Peyer's patch (tissue), 4 donors: ENCODE measurements around the gene ANP32D. TPM values are rescaled to one million over a fixed set of nuclear protein-coding genes. Genes with fewer than 3 reads are reported as not detected.
"Not testable (repeated sequence)": the region's sequence is repeated elsewhere in the genome, so short reads cannot be mapped to it uniquely, and the experiment has no call there.

Experiments
- DNase-seq, 3 donors: peaks; one replicate each; pipeline ENCODE4 v3.0.0-alpha.2; 2017 to 2019
- H3K27ac ChIP-seq, 4 donors: fragments of 200-600 bp; sonication (generic); one replicate each; pipeline ENCODE4 v1.5.1; 2016 to 2019
- H3K27me3 ChIP-seq, 2 donors: fragments of 200-600 bp; sonication (generic); one replicate each; pipeline ENCODE4 v1.5.1; 2019
- H3K36me3 ChIP-seq, 3 donors: fragments of 200-600 bp; sonication (generic); one replicate each; pipeline ENCODE4 v1.5.1; 2016 to 2019
- H3K4me1 ChIP-seq, 4 donors: fragments of 200-600 bp; sonication (generic); one replicate each; pipeline ENCODE4 v1.5.1; 2016 to 2019
- H3K4me3 ChIP-seq, 4 donors: fragments of 200-600 bp; sonication (generic); 1 replicate in 3 of 4; 2 replicates in 1 of 4; pipeline ENCODE4 v1.5.1; 2016 to 2019; ENCODE audit warnings: mild to moderate bottlenecking in 1 of 4
- H3K9me3 ChIP-seq, 4 donors: fragments of 200-600 bp; sonication (generic); one replicate each; pipeline ENCODE4 v1.5.1; 2016 to 2019; ENCODE audit warnings: mild to moderate bottlenecking in 1 of 4
- CTCF ChIP-seq, 6 experiments: fragments of 450-650 bp in 4 of 6; fragments of 200-600 bp in 2 of 6; sonication (generic) in 1 of 6; IDR thresholded peaks; one replicate each; pipeline ENCODE4 v1.5.1; 2017 to 2019; ENCODE audit warnings: antibody characterized with exemption in 6 of 6, mild to moderate bottlenecking in 3 of 6, moderate library complexity in 1 of 6
- POLR2A ChIP-seq, 2 donors: fragments of 450-650 bp; IDR thresholded peaks; one replicate each; pipeline ENCODE4 v1.5.1; 2017; ENCODE audit warnings: antibody characterized with exemption in 2 of 2, mild to moderate bottlenecking in 2 of 2, moderate library complexity in 2 of 2
- total RNA-seq, 4 donors: library from RNA; depleted of rRNA; stranded (reverse); fragments of >200 nt; gene quantifications; one replicate each; pipeline ENCODE4 v1.1.0, GENCODE V29; 2016

The ANP32D gene
- total RNA-seq, 4 donors from 2014 or later: not detected

GRCh38 chr12:48508987-48509386, 36.6 kb downstream of the ANP32D start:
- DNase-seq: no peak
- H3K4me1 ChIP-seq: no peaks in the 10 kb centered on the region
- no peaks in the 10 kb centered on the region for H3K9me3 ChIP-seq
- no peak overlapping the region for H3K4me3 ChIP-seq
- TF ChIP-seq CTCF (IDR thresholded peaks at IDR 0.05): no peak
- no peak for TF ChIP-seq POLR2A (IDR thresholded peaks at IDR 0.05)
- H3K27me3 ChIP-seq: no peaks in the 10 kb centered on the region
- H3K36me3 ChIP-seq: no peaks in the 10 kb centered on the region
- H3K27ac ChIP-seq: no peak overlapping the region

- TF ChIP-seq POLR2A (IDR thresholded peaks at IDR 0.05) (no peak), CTCF (IDR thresholded peaks at IDR 0.05) (no peak)
- no peaks in the 10 kb centered on the region for H3K4me1 ChIP-seq
- H3K4me3 ChIP-seq: no peak overlapping the region
Measured at GRCh38 chr12:48510111-48510510, 37.8 kb downstream of the ANP32D start.

GRCh38 chr12:48512855-48513254, 40.5 kb downstream of the ANP32D start:
- Histone ChIP-seq H3K27ac (no peak overlapping the region), H3K4me3 (no peak overlapping the region), H3K9me3 (no peaks in the 10 kb centered on the region), H3K4me1 (no peaks in the 10 kb centered on the region), H3K27me3 (no peaks in the 10 kb centered on the region), H3K36me3 (no peaks in the 10 kb centered on the region)
- DNase-seq: no peak
- no peak for TF ChIP-seq CTCF (IDR thresholded peaks at IDR 0.05)
- TF ChIP-seq POLR2A (IDR thresholded peaks at IDR 0.05): no peak

More at GRCh38 chr12:48510111-48510510, 37.8 kb downstream of the ANP32D start:
- no peaks in the 10 kb centered on the region for H3K9me3 ChIP-seq
- H3K27ac ChIP-seq: no peak overlapping the region
- H3K36me3 ChIP-seq: no peaks in the 10 kb centered on the region
- no peaks in the 10 kb centered on the region for H3K27me3 ChIP-seq
- DNase-seq: no peak

- H3K27me3 ChIP-seq: no peaks in the 10 kb centered on the region
Measured at GRCh38 chr12:48514728-48515127, 42.4 kb downstream of the ANP32D start.

GRCh38 chr12:48520381-48520780, 48.0 kb downstream of the ANP32D start:
- H3K9me3 ChIP-seq, H3K27ac ChIP-seq, H3K27me3 ChIP-seq, H3K4me3 ChIP-seq, DNase-seq, H3K4me1 ChIP-seq, H3K36me3 ChIP-seq: not testable (repeated sequence)

More at GRCh38 chr12:48514728-48515127, 42.4 kb downstream of the ANP32D start:
- Histone ChIP-seq H3K4me3 (no peak overlapping the region), H3K27ac (no peak overlapping the region), H3K36me3 (no peaks in the 10 kb centered on the region), H3K9me3 (no peaks in the 10 kb centered on the region), H3K4me1 (no peaks in the 10 kb centered on the region)
- no peak for DNase-seq
- TF ChIP-seq CTCF (IDR thresholded peaks at IDR 0.05) (no peak), POLR2A (IDR thresholded peaks at IDR 0.05) (no peak)

Other genes starting within 250 kb of the ANP32D start
- 10 to 100 TPM; 11.7 to 50.3 (median 17.0) TPM for gene ZNF641, start 121.6 kb upstream of the ANP32D start, total RNA-seq
- gene C12orf54, start 9.9 kb downstream of the ANP32D start, total RNA-seq: 1 to 10 TPM in 1 of 4 donors, not detected in 3; 2.8 TPM
- gene OR8S1, start 53.1 kb downstream of the ANP32D start, total RNA-seq: not detected
- gene LALBA, start 97.5 kb downstream of the ANP32D start, total RNA-seq: not detected
- 100 to 1,000 TPM in 1 of 4 donors, 10 to 100 TPM in 3; 14.4 to 106 (median 49.9) TPM for gene KANSL2, start 209.7 kb downstream of the ANP32D start, total RNA-seq
- 10 to 100 TPM; 29.6 to 68.5 (median 42.9) TPM for gene CCNT1, start 244.1 kb downstream of the ANP32D start, total RNA-seq